Esophagus muscularis mucosa (tissue), 4 donors: ENCODE measurements around the gene PRPF6.

ENCODE experiments used
- EP300 ChIP-seq: sonication (generic); formaldehyde crosslinking; IDR thresholded peaks from one replicate; pipeline ENCODE4 v1.6.1; 2017; ENCODE audit warnings: antibody characterized with exemption
- POLR2A ChIP-seq: fragments of 450-650 bp; IDR thresholded peaks from one replicate; pipeline ENCODE4 v1.6.1; 2017; ENCODE audit warnings: antibody characterized with exemption, moderate library complexity, mild to moderate bottlenecking, low read depth
- POLR2AphosphoS5 ChIP-seq, 2 donors: sonication (generic); formaldehyde crosslinking; IDR thresholded peaks; one replicate each; pipeline ENCODE4 v1.6.1; 2017; ENCODE audit warnings: antibody characterized with exemption in 2 of 2
- TF ChIP-seq, protein P1 (sequence below), 3 experiments: fragments of 200-600 bp in 2 of 3; fragments of 450-650 bp in 1 of 3; sonication (generic) in 2 of 3; IDR thresholded peaks; one replicate each; pipeline ENCODE4 v1.5.1; 2017 to 2019; ENCODE audit warnings: antibody characterized with exemption in 3 of 3, mild to moderate bottlenecking in 2 of 3, moderate library complexity in 1 of 3

DNA sequence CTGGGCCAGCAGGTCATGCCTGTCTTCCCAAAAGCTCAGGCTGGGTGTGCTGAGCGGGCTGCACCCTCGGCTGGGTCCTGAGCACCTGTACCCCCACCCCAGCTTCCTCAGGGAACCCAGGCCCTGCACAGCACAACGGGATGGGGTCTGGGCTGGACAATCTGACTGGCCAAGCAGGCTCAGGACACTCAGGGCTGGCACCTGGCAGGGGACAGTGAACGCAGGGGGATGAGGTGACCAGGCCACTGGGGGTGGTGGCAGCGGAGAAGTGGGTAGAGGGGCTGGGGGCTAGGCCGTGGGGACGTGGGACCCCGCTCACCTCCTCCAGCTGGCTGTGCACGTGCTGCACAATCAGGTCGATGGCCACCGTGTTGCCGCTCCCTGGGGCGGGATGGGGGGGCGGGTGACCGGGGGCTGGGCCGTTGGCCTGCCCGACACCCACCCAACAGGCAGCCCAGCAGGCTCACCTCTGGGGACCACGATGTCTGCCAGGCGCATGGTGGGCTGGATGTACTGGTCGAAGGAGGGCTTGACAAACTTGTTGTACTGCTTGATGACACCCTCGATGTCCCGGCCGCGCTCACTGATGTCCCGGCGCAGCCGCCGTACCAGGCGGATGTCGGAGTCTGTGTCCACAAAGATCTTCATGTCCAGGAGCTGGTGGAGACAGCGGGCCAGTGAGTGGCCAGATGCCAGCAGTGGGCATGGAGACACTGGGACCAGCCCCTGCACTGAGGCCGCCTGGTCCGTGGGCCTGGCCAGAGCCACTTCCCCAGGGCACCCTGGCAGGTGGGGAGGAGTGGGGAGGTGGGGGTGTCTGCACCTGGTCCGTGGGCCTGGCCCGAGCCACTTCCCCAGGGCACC lies 36.6 kb upstream of the PRPF6 start:
- TF ChIP-seq POLR2A (no peak), EP300 (no peak), POLR2AphosphoS5 (IDR thresholded peaks at IDR 0.05) (no peak)
- TF ChIP-seq, protein P1, sequence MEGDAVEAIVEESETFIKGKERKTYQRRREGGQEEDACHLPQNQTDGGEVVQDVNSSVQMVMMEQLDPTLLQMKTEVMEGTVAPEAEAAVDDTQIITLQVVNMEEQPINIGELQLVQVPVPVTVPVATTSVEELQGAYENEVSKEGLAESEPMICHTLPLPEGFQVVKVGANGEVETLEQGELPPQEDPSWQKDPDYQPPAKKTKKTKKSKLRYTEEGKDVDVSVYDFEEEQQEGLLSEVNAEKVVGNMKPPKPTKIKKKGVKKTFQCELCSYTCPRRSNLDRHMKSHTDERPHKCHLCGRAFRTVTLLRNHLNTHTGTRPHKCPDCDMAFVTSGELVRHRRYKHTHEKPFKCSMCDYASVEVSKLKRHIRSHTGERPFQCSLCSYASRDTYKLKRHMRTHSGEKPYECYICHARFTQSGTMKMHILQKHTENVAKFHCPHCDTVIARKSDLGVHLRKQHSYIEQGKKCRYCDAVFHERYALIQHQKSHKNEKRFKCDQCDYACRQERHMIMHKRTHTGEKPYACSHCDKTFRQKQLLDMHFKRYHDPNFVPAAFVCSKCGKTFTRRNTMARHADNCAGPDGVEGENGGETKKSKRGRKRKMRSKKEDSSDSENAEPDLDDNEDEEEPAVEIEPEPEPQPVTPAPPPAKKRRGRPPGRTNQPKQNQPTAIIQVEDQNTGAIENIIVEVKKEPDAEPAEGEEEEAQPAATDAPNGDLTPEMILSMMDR (IDR thresholded peaks at IDR 0.05): no peak
